HEK293 (cell line): ENCODE results near the gene NR1I2.

Experiments used
- CTCF ChIA-PET: fragments of 350-600 bp; formaldehyde crosslinking; extraction: SDS; loops from one replicate; lab custom pipeline; 2021; ENCODE audit warnings: antibody characterized with exemption; lab: Yijun Ruan, JAX
- POLR2A ChIA-PET: fragments of 300-600 bp; formaldehyde crosslinking; extraction: SDS; loops from one replicate; lab custom pipeline; 2020; ENCODE audit warnings: antibody characterized with exemption, inconsistent platforms; lab: Yijun Ruan, JAX
- H3K27ac ChIP-seq: fragments of 200-500 bp; sonication (Bioruptor generic); 2 replicates; pipeline ENCODE4 v1.5.1; 2014; ENCODE audit warnings: low read depth, low read length, control low read depth, inconsistent platforms; ENCODE audit errors: extremely low read depth
- H3K36me3 ChIP-seq, 2 experiments: fragments of 200-500 bp in 1 of 2; sonication (Bioruptor generic) in 1 of 2; 1 replicate in 1 of 2; 2 replicates in 1 of 2; pipeline ENCODE4 v1.5.1; 2014 to 2017; ENCODE audit warnings: inconsistent platforms in 2 of 2, low read length in 2 of 2; ENCODE audit not compliant: control insufficient read depth in 2 of 2, insufficient read depth in 1 of 2
- H3K4me1 ChIP-seq: fragments of 200-500 bp; sonication (Bioruptor generic); 2 replicates; pipeline ENCODE4 v1.5.1; 2014; ENCODE audit warnings: mild to moderate bottlenecking, low read length, inconsistent platforms; ENCODE audit not compliant: control insufficient read depth, insufficient read depth
- H3K4me3 ChIP-seq: 2 replicates; pipeline ENCODE4 v1.5.1; 2011; ENCODE audit warnings: low read depth, mild to moderate bottlenecking, control low read depth, low read length, moderate library complexity
- H3K9me3 ChIP-seq: fragments of 200-500 bp; sonication (Bioruptor generic); 2 replicates; pipeline ENCODE4 v1.5.1; 2014; ENCODE audit warnings: low read depth, low read length, inconsistent platforms; ENCODE audit not compliant: control insufficient read depth, insufficient read depth
- ZFP37 ChIP-seq: fragments of 450-650 bp; formaldehyde crosslinking; IDR thresholded peaks from 2 replicates; pipeline ENCODE4 v1.5.1; 2016; ENCODE audit warnings: missing biosample characterization, missing genetic modification characterization
- ZNF121 ChIP-seq: fragments of 450-650 bp; formaldehyde crosslinking; IDR thresholded peaks from 2 replicates; pipeline ENCODE4 v1.5.1; 2016; ENCODE audit warnings: missing biosample characterization, missing genetic modification characterization
- ZNF169 ChIP-seq: fragments of 450-650 bp; formaldehyde crosslinking; IDR thresholded peaks from 2 replicates; pipeline ENCODE4 v1.5.1; 2016; ENCODE audit warnings: missing biosample characterization, missing genetic modification characterization
- ZNF24 ChIP-seq: fragments of 450-650 bp; formaldehyde crosslinking; IDR thresholded peaks from 2 replicates; pipeline ENCODE4 v1.5.1; 2016; ENCODE audit warnings: missing biosample characterization, missing genetic modification characterization
- ZNF510 ChIP-seq: fragments of 450-650 bp; formaldehyde crosslinking; IDR thresholded peaks from 2 replicates; pipeline ENCODE4 v1.5.1; 2018; ENCODE audit warnings: mild to moderate bottlenecking, missing genetic modification characterization, missing biosample characterization; ENCODE audit not compliant: insufficient replicate concordance
- ZNF549 ChIP-seq: fragments of 450-650 bp; IDR thresholded peaks from 2 replicates; pipeline ENCODE4 v1.5.1; 2018; ENCODE audit warnings: missing biosample characterization, missing genetic modification characterization, mild to moderate bottlenecking, inconsistent platforms, moderate library complexity
- ZNF660 ChIP-seq: fragments of 450-650 bp; IDR thresholded peaks from 2 replicates; pipeline ENCODE4 v1.5.1; 2018; ENCODE audit warnings: missing biosample characterization, mild to moderate bottlenecking, missing genetic modification characterization
- ZNF830 ChIP-seq: fragments of 450-650 bp; IDR thresholded peaks from 2 replicates; pipeline ENCODE4 v1.5.0; 2018; ENCODE audit warnings: missing biosample characterization, missing genetic modification characterization, low read depth, mild to moderate bottlenecking, moderate library complexity
- TF ChIP-seq, protein P1 (sequence below): fragments of 450-650 bp; formaldehyde crosslinking; conservative IDR thresholded peaks from 2 replicates; pipeline ENCODE4 v1.5.1; 2016; ENCODE audit warnings: low read depth, missing biosample characterization, missing genetic modification characterization
- TF ChIP-seq, protein P2 (sequence below): fragments of 450-650 bp; formaldehyde crosslinking; IDR thresholded peaks from 2 replicates; pipeline ENCODE4 v1.5.1; 2016; ENCODE audit warnings: missing biosample characterization, missing genetic modification characterization
- TF ChIP-seq, protein P3 (sequence below): fragments of 450-650 bp; formaldehyde crosslinking; IDR thresholded peaks from 2 replicates; pipeline ENCODE4 v1.5.1; 2016; ENCODE audit warnings: missing biosample characterization, missing genetic modification characterization, borderline replicate concordance

Gene NR1I2

DNA sequence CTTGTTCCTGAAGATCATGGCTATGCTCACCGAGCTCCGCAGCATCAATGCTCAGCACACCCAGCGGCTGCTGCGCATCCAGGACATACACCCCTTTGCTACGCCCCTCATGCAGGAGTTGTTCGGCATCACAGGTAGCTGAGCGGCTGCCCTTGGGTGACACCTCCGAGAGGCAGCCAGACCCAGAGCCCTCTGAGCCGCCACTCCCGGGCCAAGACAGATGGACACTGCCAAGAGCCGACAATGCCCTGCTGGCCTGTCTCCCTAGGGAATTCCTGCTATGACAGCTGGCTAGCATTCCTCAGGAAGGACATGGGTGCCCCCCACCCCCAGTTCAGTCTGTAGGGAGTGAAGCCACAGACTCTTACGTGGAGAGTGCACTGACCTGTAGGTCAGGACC lies 35.2 kb downstream of the NR1I2 start (continued):
- TF ChIP-seq ZNF510 (tag by site-specific recombination) (no peak), ZNF549 (no peak), ZNF830 (tag by site-specific recombination) (no peak)
- TF ChIP-seq, protein P1, sequence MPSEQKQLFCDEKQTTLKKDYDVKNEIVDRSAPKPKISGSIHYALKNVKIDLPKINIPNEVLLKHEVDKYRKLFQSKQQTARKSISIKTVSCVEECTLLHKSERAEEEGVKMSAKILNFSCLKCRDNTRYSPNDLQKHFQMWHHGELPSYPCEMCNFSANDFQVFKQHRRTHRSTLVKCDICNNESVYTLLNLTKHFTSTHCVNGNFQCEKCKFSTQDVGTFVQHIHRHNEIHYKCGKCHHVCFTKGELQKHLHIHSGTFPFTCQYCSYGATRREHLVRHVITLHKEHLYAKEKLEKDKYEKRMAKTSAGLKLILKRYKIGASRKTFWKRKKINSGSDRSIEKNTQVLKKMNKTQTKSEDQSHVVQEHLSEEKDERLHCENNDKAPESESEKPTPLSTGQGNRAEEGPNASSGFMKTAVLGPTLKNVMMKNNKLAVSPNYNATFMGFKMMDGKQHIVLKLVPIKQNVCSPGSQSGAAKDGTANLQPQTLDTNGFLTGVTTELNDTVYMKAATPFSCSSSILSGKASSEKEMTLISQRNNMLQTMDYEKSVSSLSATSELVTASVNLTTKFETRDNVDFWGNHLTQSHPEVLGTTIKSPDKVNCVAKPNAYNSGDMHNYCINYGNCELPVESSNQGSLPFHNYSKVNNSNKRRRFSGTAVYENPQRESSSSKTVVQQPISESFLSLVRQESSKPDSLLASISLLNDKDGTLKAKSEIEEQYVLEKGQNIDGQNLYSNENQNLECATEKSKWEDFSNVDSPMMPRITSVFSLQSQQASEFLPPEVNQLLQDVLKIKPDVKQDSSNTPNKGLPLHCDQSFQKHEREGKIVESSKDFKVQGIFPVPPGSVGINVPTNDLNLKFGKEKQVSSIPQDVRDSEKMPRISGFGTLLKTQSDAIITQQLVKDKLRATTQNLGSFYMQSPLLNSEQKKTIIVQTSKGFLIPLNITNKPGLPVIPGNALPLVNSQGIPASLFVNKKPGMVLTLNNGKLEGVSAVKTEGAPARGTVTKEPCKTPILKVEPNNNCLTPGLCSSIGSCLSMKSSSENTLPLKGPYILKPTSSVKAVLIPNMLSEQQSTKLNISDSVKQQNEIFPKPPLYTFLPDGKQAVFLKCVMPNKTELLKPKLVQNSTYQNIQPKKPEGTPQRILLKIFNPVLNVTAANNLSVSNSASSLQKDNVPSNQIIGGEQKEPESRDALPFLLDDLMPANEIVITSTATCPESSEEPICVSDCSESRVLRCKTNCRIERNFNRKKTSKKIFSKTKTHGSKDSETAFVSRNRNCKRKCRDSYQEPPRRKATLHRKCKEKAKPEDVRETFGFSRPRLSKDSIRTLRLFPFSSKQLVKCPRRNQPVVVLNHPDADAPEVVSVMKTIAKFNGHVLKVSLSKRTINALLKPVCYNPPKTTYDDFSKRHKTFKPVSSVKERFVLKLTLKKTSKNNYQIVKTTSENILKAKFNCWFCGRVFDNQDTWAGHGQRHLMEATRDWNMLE (tag by site-specific recombination) = no peak

DNA sequence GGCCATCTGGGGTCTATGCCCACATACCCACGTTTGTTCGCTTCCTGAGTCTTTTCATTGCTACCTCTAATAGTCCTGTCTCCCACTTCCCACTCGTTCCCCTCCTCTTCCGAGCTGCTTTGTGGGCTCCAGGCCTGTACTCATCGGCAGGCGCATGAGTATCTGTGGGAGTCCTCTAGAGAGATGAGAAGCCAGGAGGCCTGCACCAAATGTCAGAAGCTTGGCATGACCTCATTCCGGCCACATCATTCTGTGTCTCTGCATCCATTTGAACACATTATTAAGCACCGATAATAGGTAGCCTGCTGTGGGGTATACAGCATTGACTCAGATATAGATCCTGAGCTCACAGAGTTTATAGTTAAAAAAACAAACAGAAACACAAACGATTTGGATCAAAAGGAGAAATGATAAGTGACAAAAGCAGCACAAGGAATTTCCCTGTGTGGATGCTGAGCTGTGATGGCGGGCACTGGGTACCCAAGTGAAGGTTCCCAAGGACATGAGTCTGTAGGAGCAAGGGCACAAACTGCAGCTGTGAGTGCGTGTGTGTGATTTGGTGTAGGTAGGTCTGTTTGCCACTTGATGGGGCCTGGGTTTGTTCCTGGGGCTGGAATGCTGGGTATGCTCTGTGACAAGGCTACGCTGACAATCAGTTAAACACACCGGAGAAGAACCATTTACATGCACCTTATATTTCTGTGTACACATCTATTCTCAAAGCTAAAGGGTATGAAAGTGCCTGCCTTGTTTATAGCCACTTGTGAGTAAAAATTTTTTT lies 35.9 kb downstream of the NR1I2 start:
- H3K36me3 ChIP-seq = no peaks in the 10 kb centered on the region
- H3K4me1 ChIP-seq = no peaks in the 10 kb centered on the region
- TF ChIP-seq ZFP37 (tag by site-specific recombination) (no peak), ZNF169 (tag by site-specific recombination) (no peak), ZNF660 (no peak), ZNF121 (no peak), ZNF24 (no peak)
- TF ChIP-seq, protein P2, sequence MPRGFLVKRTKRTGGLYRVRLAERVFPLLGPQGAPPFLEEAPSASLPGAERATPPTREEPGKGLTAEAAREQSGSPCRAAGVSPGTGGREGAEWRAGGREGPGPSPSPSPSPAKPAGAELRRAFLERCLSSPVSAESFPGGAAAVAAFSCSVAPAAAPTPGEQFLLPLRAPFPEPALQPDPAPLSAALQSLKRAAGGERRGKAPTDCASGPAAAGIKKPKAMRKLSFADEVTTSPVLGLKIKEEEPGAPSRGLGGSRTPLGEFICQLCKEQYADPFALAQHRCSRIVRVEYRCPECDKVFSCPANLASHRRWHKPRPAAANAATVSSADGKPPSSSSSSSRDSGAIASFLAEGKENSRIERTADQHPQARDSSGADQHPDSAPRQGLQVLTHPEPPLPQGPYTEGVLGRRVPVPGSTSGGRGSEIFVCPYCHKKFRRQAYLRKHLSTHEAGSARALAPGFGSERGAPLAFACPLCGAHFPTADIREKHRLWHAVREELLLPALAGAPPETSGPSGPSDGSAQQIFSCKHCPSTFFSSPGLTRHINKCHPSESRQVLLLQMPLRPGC = no peak
- TF ChIP-seq, protein P3, sequence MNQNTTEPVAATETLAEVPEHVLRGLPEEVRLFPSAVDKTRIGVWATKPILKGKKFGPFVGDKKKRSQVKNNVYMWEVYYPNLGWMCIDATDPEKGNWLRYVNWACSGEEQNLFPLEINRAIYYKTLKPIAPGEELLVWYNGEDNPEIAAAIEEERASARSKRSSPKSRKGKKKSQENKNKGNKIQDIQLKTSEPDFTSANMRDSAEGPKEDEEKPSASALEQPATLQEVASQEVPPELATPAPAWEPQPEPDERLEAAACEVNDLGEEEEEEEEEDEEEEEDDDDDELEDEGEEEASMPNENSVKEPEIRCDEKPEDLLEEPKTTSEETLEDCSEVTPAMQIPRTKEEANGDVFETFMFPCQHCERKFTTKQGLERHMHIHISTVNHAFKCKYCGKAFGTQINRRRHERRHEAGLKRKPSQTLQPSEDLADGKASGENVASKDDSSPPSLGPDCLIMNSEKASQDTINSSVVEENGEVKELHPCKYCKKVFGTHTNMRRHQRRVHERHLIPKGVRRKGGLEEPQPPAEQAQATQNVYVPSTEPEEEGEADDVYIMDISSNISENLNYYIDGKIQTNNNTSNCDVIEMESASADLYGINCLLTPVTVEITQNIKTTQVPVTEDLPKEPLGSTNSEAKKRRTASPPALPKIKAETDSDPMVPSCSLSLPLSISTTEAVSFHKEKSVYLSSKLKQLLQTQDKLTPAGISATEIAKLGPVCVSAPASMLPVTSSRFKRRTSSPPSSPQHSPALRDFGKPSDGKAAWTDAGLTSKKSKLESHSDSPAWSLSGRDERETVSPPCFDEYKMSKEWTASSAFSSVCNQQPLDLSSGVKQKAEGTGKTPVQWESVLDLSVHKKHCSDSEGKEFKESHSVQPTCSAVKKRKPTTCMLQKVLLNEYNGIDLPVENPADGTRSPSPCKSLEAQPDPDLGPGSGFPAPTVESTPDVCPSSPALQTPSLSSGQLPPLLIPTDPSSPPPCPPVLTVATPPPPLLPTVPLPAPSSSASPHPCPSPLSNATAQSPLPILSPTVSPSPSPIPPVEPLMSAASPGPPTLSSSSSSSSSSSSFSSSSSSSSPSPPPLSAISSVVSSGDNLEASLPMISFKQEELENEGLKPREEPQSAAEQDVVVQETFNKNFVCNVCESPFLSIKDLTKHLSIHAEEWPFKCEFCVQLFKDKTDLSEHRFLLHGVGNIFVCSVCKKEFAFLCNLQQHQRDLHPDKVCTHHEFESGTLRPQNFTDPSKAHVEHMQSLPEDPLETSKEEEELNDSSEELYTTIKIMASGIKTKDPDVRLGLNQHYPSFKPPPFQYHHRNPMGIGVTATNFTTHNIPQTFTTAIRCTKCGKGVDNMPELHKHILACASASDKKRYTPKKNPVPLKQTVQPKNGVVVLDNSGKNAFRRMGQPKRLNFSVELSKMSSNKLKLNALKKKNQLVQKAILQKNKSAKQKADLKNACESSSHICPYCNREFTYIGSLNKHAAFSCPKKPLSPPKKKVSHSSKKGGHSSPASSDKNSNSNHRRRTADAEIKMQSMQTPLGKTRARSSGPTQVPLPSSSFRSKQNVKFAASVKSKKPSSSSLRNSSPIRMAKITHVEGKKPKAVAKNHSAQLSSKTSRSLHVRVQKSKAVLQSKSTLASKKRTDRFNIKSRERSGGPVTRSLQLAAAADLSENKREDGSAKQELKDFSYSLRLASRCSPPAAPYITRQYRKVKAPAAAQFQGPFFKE (tag by site-specific recombination) = no peak
- CTCF ChIA-PET = interaction anchor here (0.6 kb wide), 3 partner anchors 45 to 253 kb away, joined by 3 to 6 read pairs (median 4); no protein-coding TSS in a partner anchor
- H3K27ac ChIP-seq = no peak overlapping the region
- H3K4me3 ChIP-seq = no peak overlapping the region
- no peaks in the 10 kb centered on the region for H3K9me3 ChIP-seq
- POLR2A ChIA-PET = no interaction called here
